Hepatocyte (in vitro differentiated cells): Measurements from ENCODE around the gene RECQL.

Source experiments
- EZH2 ChIP-seq: fragments of 200-600 bp; sonication (generic); IDR thresholded peaks from 2 replicates; pipeline ENCODE4 v1.6.1; 2016; ENCODE audit warnings: antibody characterized with exemption, mild to moderate bottlenecking, borderline replicate concordance
- EZH2phosphoT487 ChIP-seq: fragments of 200-600 bp; sonication (generic); IDR thresholded peaks from one replicate; pipeline ENCODE4 v1.6.1; 2018; ENCODE audit warnings: antibody characterized with exemption, mild to moderate bottlenecking, low read depth, moderate library complexity; ENCODE audit not compliant: unreplicated experiment, severe bottlenecking
- TF ChIP-seq, protein P1 (sequence below): fragments of 200-600 bp; sonication (generic); IDR thresholded peaks from 2 replicates; pipeline ENCODE4 v1.5.1; 2016; ENCODE audit warnings: antibody characterized with exemption, mild to moderate bottlenecking; ENCODE audit not compliant: poor library complexity

DNA sequence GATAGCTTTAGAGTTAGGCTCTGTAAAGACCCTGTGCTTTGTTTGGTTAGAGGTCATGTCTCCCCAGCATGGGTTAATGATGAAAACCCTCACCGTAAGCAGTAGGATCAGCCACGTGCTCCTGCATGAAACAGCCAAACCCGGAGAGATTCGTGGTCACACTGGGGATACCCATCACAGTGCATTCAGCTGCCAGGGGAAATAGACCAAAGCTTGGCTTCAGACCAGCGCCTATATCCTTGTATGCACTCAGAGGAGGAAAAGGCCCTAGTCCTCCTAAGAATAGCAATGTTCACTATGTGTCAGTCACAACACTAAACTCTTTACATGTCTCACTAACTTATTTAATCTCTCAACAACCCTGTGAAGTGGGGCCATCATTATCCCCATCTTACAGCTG, 41.0 kb upstream of the RECQL start:
- TF ChIP-seq EZH2, result no peak
- TF ChIP-seq, protein P1, sequence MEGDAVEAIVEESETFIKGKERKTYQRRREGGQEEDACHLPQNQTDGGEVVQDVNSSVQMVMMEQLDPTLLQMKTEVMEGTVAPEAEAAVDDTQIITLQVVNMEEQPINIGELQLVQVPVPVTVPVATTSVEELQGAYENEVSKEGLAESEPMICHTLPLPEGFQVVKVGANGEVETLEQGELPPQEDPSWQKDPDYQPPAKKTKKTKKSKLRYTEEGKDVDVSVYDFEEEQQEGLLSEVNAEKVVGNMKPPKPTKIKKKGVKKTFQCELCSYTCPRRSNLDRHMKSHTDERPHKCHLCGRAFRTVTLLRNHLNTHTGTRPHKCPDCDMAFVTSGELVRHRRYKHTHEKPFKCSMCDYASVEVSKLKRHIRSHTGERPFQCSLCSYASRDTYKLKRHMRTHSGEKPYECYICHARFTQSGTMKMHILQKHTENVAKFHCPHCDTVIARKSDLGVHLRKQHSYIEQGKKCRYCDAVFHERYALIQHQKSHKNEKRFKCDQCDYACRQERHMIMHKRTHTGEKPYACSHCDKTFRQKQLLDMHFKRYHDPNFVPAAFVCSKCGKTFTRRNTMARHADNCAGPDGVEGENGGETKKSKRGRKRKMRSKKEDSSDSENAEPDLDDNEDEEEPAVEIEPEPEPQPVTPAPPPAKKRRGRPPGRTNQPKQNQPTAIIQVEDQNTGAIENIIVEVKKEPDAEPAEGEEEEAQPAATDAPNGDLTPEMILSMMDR, result no peak
- TF ChIP-seq EZH2phosphoT487, result no peak
